Measurements from ENCODE around the gene ST6GALNAC6. TPM values are rescaled to one million over a fixed set of nuclear protein-coding genes. Genes with fewer than 3 reads are reported as not detected.

The ST6GALNAC6 gene
- total RNA-seq, 2 donors from 2014 or later, result 68.2 to 106 TPM

- no peak for DNase-seq (ENCODE audit: low spot score)
- no peak overlapping the region for H3K27ac ChIP-seq
- no peak overlapping the region for H3K4me3 ChIP-seq
Observed at GRCh38 chr9:127907867-127908659, 8.7 kb upstream of the ST6GALNAC6 start.

GRCh38 chr9:127905788-127906191, 6.4 kb upstream of the ST6GALNAC6 start:
- DNase-seq (ENCODE audit: low spot score), result no peak
- TF ChIP-seq CTCF (IDR thresholded peaks at IDR 0.05), result no peak
- H3K9me3 ChIP-seq, result no peaks in the 10 kb centered on the region
- H3K27ac ChIP-seq, result peak overlapping the region; percentile 11 to 63
- H3K27me3 ChIP-seq, result no peaks in the 10 kb centered on the region
- peaks cover 19% of the 10 kb centered on the region for H3K36me3 ChIP-seq
- H3K4me3 ChIP-seq, result no peak overlapping the region
- H3K4me1 ChIP-seq, result peaks cover 0 to 44% of the 10 kb centered on the region in 2 donors

More at GRCh38 chr9:127907867-127908659, 8.7 kb upstream of the ST6GALNAC6 start:
- H3K4me1 ChIP-seq, result peaks cover 0 to 43% of the 10 kb centered on the region in 2 donors
- no peaks in the 10 kb centered on the region for H3K9me3 ChIP-seq
- TF ChIP-seq CTCF (IDR thresholded peaks at IDR 0.05), result no peak
- H3K27me3 ChIP-seq, result no peaks in the 10 kb centered on the region
- H3K36me3 ChIP-seq, result peaks cover 33% of the 10 kb centered on the region

- no peak overlapping the region for H3K4me3 ChIP-seq
Observed at GRCh38 chr9:127905004-127905728, 5.8 kb upstream of the ST6GALNAC6 start.

GRCh38 chr9:127904561-127905003, 5.2 kb upstream of the ST6GALNAC6 start:
- no peaks in the 10 kb centered on the region for H3K9me3 ChIP-seq
- H3K36me3 ChIP-seq, result peaks cover 15% of the 10 kb centered on the region
- peaks cover 0 to 51% of the 10 kb centered on the region in 2 donors for H3K4me1 ChIP-seq
- TF ChIP-seq CTCF (IDR thresholded peaks at IDR 0.05), result no peak
- DNase-seq (ENCODE audit: low spot score), result no peak
- H3K27me3 ChIP-seq, result no peaks in the 10 kb centered on the region
- H3K27ac ChIP-seq, result peak overlapping the region; percentile 38 to 63
- H3K4me3 ChIP-seq, result no peak overlapping the region

More at GRCh38 chr9:127905004-127905728, 5.8 kb upstream of the ST6GALNAC6 start:
- H3K36me3 ChIP-seq, result peaks cover 19% of the 10 kb centered on the region
- no peak for TF ChIP-seq CTCF (IDR thresholded peaks at IDR 0.05)
- peaks cover 0 to 45% of the 10 kb centered on the region in 2 donors for H3K4me1 ChIP-seq
- no peaks in the 10 kb centered on the region for H3K9me3 ChIP-seq
- no peaks in the 10 kb centered on the region for H3K27me3 ChIP-seq
- peak overlapping the region; percentile 38 to 63 for H3K27ac ChIP-seq
- no peak for DNase-seq (ENCODE audit: low spot score)

GRCh38 chr9:127903557-127904475, 4.4 kb upstream of the ST6GALNAC6 start:
- H3K4me1 ChIP-seq, result peaks cover 0 to 54% of the 10 kb centered on the region in 2 donors
- H3K27ac ChIP-seq, result peak overlapping the region; percentile 63 to 77
- DNase-seq (ENCODE audit: low spot score), result peak; percentile 90
- no peak for TF ChIP-seq CTCF (IDR thresholded peaks at IDR 0.05)
- peaks cover 11% of the 10 kb centered on the region for H3K36me3 ChIP-seq
- no peaks in the 10 kb centered on the region for H3K27me3 ChIP-seq
- no peak overlapping the region for H3K4me3 ChIP-seq
- H3K9me3 ChIP-seq, result no peaks in the 10 kb centered on the region
